A673 (cell line): ENCODE results near the gene HS3ST5. TPM values are rescaled to one million over a fixed set of nuclear protein-coding genes. Genes with fewer than 3 reads are reported as not detected.

Experiments
- BruUV-seq: library from RNA; stranded (reverse); fragments of 400-500 nt; replicated peaks from 2 replicates; lab custom pipeline; 2021; lab: Mats Ljungman, UMichigan
- CTCF ChIA-PET: fragments of 300-600 bp; sonication (Branson Sonifier 250); formaldehyde crosslinking; loops from one replicate; lab custom pipeline; 2022; ENCODE audit warnings: antibody characterized with exemption; lab: Charles Lee
- POLR2A ChIA-PET: fragments of 300-600 bp; sonication (Branson Sonifier 250); formaldehyde crosslinking; loops from one replicate; lab custom pipeline; 2022; ENCODE audit warnings: antibody characterized with exemption; ENCODE audit not compliant: low non-redundant PET; lab: Charles Lee
- DNase-seq: peaks from one replicate; pipeline ENCODE4 v3.0.0-alpha.2; 2015; ENCODE audit warnings: low spot score
- H3K27ac ChIP-seq: fragments of 200-600 bp; sonication (generic); 2 replicates; pipeline ENCODE4 v1.5.1; 2016; ENCODE audit warnings: mixed run types, low read depth, mild to moderate bottlenecking, mixed read lengths, antibody characterized with exemption, low read length; ENCODE audit not compliant: poor library complexity, severe bottlenecking
- H3K27me3 ChIP-seq: fragments of 200-600 bp; sonication (generic); replicated peaks from 2 replicates; pipeline ENCODE4 v1.6.1; 2017; ENCODE audit warnings: mixed run types, low read depth, mild to moderate bottlenecking, mixed read lengths, antibody characterized with exemption, low read length; ENCODE audit not compliant: insufficient read depth, poor library complexity
- H3K36me3 ChIP-seq: fragments of 200-600 bp; sonication (generic); 2 replicates; pipeline ENCODE4 v1.6.1; 2016; ENCODE audit warnings: mixed run types, mild to moderate bottlenecking, mixed read lengths, antibody characterized with exemption, low read length; ENCODE audit not compliant: insufficient read depth, poor library complexity, severe bottlenecking
- H3K4me1 ChIP-seq: fragments of 200-600 bp; sonication (generic); 2 replicates; pipeline ENCODE4 v1.6.1; 2017; ENCODE audit warnings: mixed run types, mild to moderate bottlenecking, mixed read lengths, antibody characterized with exemption, low read length; ENCODE audit not compliant: insufficient read depth, poor library complexity, severe bottlenecking
- H3K4me3 ChIP-seq: fragments of 200-600 bp; sonication (generic); 2 replicates; pipeline ENCODE4 v1.5.1; 2016; ENCODE audit warnings: low read depth, mixed run types, mild to moderate bottlenecking, mixed read lengths, low read length; ENCODE audit not compliant: poor library complexity, severe bottlenecking
- H3K9me3 ChIP-seq: fragments of 200-600 bp; sonication (generic); 2 replicates; pipeline ENCODE4 v1.6.1; 2016; ENCODE audit warnings: mixed run types, low read depth, mild to moderate bottlenecking, mixed read lengths, antibody characterized with exemption, low read length; ENCODE audit not compliant: poor library complexity, severe bottlenecking
- EZH2 ChIP-seq: fragments of 200-600 bp; sonication (generic); IDR thresholded peaks from 2 replicates; pipeline ENCODE4 v1.6.1; 2017; ENCODE audit warnings: borderline replicate concordance, low read depth, mild to moderate bottlenecking, mixed read lengths, antibody characterized with exemption, low read length; ENCODE audit not compliant: poor library complexity, severe bottlenecking
- intact Hi-C: fragments of 100-400 bp; cut with micrococcal nuclease; formaldehyde crosslinking; loops from one replicate; pipeline ENCODE4 v1.10.0; 2022; ENCODE audit not compliant: unreplicated experiment
- total RNA-seq: library from RNA; stranded (reverse); gene quantifications from 2 replicates; pipeline ENCODE4 v1.2.3, GENCODE V29; 2021
- TF ChIP-seq, protein P1 (sequence below): fragments of 300-800, 200-600 bp; sonication (generic); conservative IDR thresholded peaks from 2 replicates; pipeline ENCODE4 v1.5.1; 2017; ENCODE audit warnings: low read depth, mild to moderate bottlenecking, antibody characterized with exemption, low read length, moderate library complexity, mixed read lengths

The HS3ST5 gene
- total RNA-seq, 1 experiment from 2014 or later, result not detected

DNA sequence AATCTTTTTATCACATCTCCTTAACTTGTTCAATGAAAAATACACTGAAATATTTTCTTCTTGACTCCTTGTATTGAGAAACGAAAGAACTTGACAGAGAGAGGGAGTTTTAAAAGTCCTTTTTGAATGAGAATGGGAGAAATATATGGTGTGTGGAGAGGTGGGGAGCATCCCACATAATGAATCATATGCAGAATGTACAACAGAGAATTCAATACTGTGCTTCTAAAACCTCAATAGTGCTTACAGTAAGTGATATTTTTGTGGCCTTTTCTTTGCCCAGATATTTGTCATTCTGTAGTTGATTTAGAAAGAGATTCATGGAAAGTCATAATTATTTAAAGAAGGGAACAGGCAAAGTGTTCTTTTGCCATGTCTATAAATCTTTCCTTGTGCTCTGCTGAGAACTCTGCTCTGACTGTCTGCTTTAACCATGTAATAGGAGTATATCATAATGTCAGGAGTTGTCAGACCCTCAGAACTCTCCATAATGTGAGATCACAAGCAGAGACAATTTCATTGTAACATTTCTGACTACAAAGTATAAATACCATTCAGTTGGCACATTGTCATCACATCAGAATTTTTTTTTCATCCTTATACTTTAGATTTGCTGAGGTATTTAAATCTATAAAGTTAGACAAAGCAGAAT lies 32.8 kb upstream of the HS3ST5 start:
- POLR2A ChIA-PET, result no interaction called here
- H3K27me3 ChIP-seq, result no peaks in the 10 kb centered on the region
- no peak overlapping the region for H3K27ac ChIP-seq
- DNase-seq, result no peak
- no peaks in the 10 kb centered on the region for H3K9me3 ChIP-seq
- intact Hi-C loops, result no loop called here
- no peaks in the 10 kb centered on the region for H3K36me3 ChIP-seq
- no peak for TF ChIP-seq EZH2
- TF ChIP-seq, protein P1, sequence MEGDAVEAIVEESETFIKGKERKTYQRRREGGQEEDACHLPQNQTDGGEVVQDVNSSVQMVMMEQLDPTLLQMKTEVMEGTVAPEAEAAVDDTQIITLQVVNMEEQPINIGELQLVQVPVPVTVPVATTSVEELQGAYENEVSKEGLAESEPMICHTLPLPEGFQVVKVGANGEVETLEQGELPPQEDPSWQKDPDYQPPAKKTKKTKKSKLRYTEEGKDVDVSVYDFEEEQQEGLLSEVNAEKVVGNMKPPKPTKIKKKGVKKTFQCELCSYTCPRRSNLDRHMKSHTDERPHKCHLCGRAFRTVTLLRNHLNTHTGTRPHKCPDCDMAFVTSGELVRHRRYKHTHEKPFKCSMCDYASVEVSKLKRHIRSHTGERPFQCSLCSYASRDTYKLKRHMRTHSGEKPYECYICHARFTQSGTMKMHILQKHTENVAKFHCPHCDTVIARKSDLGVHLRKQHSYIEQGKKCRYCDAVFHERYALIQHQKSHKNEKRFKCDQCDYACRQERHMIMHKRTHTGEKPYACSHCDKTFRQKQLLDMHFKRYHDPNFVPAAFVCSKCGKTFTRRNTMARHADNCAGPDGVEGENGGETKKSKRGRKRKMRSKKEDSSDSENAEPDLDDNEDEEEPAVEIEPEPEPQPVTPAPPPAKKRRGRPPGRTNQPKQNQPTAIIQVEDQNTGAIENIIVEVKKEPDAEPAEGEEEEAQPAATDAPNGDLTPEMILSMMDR, result no peak
- H3K4me3 ChIP-seq, result no peak overlapping the region
- H3K4me1 ChIP-seq, result no peaks in the 10 kb centered on the region
- CTCF ChIA-PET, result no interaction called here
- no TSS peak for BruUV-seq

DNA sequence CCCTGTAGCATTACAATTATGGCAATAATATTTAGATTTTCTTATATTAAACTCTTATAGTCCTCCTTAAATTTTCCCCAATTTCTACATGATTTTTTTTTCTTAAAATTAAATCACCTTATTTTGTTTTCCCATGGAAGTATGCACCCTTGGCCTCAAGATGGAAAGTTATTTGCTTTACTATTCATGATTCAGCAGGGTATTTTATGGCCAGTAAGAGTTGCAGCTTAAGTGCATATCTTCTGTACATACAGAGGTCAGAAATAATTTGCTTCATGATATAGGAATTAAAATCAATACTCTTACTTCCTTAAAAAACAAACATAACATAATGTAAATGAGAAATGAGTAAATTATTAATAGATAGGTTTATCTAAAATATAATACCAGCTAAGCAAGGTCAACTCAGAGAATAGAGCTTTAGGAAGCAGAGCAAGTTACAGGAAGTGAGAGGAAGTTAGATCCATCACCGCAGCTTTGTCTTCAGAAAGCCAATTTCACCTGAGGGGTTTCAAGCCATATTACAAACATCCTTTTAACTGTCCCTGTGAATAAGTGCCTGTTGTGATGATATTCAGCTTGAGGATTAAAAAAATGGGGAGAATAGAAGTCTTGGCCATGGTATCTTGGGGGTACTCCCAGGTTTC lies 24.6 kb upstream of the HS3ST5 start:
- BruUV-seq, result no TSS peak
- CTCF ChIA-PET, result no interaction called here
- POLR2A ChIA-PET, result no interaction called here

DNA sequence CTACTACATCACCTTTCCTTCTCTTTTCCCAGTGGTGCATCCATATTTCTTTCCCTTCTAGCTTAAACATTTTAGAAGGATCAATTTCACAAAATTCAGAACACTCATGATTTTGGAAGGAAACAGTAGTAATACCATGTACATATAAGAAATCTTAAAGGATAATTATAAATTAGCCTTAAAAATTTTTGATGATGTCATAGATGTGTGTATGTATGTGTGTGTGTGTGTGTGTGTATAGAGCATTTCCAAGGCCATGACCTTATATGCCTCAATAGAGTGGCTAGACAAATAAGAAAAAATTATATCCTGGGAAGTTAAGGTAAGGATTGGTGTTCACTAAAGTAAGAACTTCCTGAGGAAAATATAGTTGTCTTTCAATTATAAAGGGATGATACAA lies 24.1 kb upstream of the HS3ST5 start:
- Histone ChIP-seq H3K36me3 (no peaks in the 10 kb centered on the region), H3K4me1 (no peaks in the 10 kb centered on the region), H3K27ac (no peak overlapping the region), H3K4me3 (no peak overlapping the region), H3K27me3 (no peaks in the 10 kb centered on the region), H3K9me3 (no peaks in the 10 kb centered on the region)
- intact Hi-C loops, result no loop called here
- no TSS peak for BruUV-seq
- no peak for DNase-seq
- CTCF ChIA-PET, result no interaction called here
- no peak for TF ChIP-seq EZH2
- POLR2A ChIA-PET, result no interaction called here

More for the DNA sequence above, 24.6 kb upstream of the HS3ST5 start:
- DNase-seq, result no peak
- H3K27ac ChIP-seq, result no peak overlapping the region
- no peak for TF ChIP-seq EZH2
- TF ChIP-seq, protein P1, result no peak
- H3K4me1 ChIP-seq, result no peaks in the 10 kb centered on the region
- no peaks in the 10 kb centered on the region for H3K9me3 ChIP-seq
- no peaks in the 10 kb centered on the region for H3K36me3 ChIP-seq
- intact Hi-C loops, result no loop called here
- no peaks in the 10 kb centered on the region for H3K27me3 ChIP-seq
- H3K4me3 ChIP-seq, result no peak overlapping the region
